ENCODE data around the gene ASB15. TPM values are rescaled to one million over a fixed set of nuclear protein-coding genes. Genes with fewer than 3 reads are reported as not detected.

Gene ASB15
- total and polyA plus RNA-seq, 2 donors from 2014 or later = 1.8 TPM; not detected in 1

DNA sequence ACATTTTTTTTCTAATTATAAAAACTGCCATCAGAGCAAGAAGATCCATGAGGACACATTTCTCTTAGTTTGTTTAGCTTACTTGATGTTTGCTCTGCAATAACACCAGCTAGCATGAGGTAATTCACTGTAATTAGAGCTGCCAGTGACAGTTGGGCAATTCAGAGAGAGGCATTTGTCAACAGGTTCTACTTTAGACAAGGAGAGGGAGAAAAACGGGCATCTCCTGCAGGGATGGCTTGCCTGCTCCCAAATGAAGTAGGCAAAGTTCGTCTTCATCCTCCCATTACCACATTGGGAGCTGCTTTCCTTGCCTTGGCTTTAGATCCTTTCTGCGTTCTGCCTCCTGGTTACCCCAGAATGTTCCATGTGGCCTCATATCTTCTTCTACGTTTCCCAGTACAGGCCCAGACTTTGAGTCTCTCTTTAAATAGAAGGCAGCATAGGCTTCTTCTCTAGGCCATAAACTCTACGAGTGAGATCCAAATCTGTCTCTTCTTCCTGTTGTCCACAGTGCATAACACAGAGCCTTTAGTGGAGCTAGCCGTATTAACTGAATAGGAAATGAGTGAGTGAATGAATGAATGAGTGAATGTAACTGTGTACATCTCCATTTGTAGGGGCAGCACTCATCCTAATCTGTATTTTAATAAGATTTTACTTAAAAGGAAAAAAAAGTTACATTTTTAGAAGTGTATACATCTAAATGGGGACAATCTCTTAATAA, 21.2 kb downstream of the ASB15 start:
- peak in 3 of 5 donors; percentile 23 to 62 (median 58) for DNase-seq
- no peaks in the 10 kb centered on the region for H3K27me3 ChIP-seq (ENCODE audit: control insufficient read depth, insufficient read depth, low read length)
- H3K9me3 ChIP-seq (ENCODE audit: control insufficient read depth in 2 of 3, insufficient read depth in 1 of 3, low read length in 3 of 3) = no peaks in the 10 kb centered on the region
- no peak overlapping the region for H3K27ac ChIP-seq (ENCODE audit: low read depth in 2 of 2, low read length in 2 of 2)
- no peak for TF ChIP-seq CTCF (IDR thresholded peaks at IDR 0.05; ENCODE audit: borderline replicate concordance, extremely low read depth, insufficient read depth)
- H3K4me3 ChIP-seq (ENCODE audit: low read length in 3 of 3) = no peak overlapping the region
- intact Hi-C loops (cut with DNase I) = no loop called here
- H3K9ac ChIP-seq (ENCODE audit: low read length in 3 of 3) = no peak overlapping the region
- no peak for FAIRE-seq
- no peaks in the 10 kb centered on the region for H3K36me3 ChIP-seq (ENCODE audit: control insufficient read depth in 2 of 3, insufficient read depth in 3 of 3, low read length in 3 of 3)
- no peaks in the 10 kb centered on the region for H3K4me1 ChIP-seq (ENCODE audit: control insufficient read depth in 2 of 3, insufficient read depth in 2 of 3, low read depth in 1 of 3, low read length in 3 of 3)

DNA sequence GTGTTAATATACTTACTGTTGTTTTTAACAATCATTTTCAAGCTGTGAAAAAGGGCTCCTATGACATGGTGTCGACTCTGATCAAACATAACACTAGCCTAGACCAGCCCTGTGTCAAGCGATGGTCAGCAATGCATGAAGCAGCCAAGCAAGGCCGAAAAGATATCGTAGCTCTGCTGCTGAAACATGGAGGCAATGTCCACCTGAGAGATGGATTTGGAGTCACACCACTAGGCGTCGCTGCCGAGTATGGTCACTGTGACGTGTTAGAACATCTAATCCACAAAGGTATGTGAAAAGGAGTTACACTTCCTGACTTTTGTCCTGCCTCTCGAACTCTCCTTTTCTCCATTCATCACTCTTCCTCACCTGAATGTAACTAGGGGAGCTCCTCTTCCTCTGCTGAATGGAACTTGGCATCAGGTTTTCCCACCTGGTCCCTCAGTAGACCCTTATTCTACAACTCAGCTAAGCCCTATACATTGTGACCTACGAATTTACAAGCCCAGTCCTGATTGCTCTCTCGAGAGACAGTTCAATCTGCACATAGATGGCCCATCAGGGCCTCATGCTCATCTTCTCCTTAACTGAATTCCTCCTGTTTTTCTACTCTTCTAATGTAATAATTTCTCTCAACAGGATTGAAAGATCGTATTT, 23.0 kb downstream of the ASB15 start:
- Histone ChIP-seq H3K27me3 (ENCODE audit: control insufficient read depth, insufficient read depth, low read length) (no peaks in the 10 kb centered on the region), H3K4me1 (ENCODE audit: control insufficient read depth in 2 of 3, insufficient read depth in 2 of 3, low read depth in 1 of 3, low read length in 3 of 3) (no peaks in the 10 kb centered on the region), H3K27ac (ENCODE audit: low read depth in 2 of 2, low read length in 2 of 2) (no peak overlapping the region), H3K9ac (ENCODE audit: low read length in 3 of 3) (no peak overlapping the region), H3K9me3 (ENCODE audit: control insufficient read depth in 2 of 3, insufficient read depth in 1 of 3, low read length in 3 of 3) (no peaks in the 10 kb centered on the region), H3K36me3 (ENCODE audit: control insufficient read depth in 2 of 3, insufficient read depth in 3 of 3, low read length in 3 of 3) (no peaks in the 10 kb centered on the region), H3K4me3 (ENCODE audit: low read length in 3 of 3) (no peak overlapping the region)
- FAIRE-seq (no peak), DNase-seq (no peak)
- intact Hi-C loops (cut with DNase I) = no loop called here
- TF ChIP-seq CTCF (IDR thresholded peaks at IDR 0.05; ENCODE audit: borderline replicate concordance, extremely low read depth, insufficient read depth) = peak; percentile 34

DNA sequence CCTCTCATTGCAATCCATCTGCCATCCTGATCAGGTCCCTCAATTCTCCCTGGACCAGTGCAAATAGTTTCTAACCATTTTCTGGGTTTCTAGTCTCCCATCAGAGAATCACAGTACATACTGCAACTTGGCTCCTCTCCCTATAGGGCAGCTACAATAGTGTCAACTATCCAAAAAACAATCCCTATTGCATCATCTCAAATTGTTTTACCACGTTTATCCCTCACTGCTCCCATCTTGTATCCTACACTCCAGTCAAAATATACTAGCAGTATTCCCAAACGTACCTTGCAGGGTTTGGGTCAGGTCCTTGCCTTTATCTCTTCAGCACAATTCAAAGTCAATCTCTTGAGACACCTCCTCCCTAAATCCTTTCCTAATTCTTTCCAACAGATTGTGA, 23.6 kb downstream of the ASB15 start:
- Histone ChIP-seq H3K4me1 (ENCODE audit: control insufficient read depth in 2 of 3, insufficient read depth in 2 of 3, low read depth in 1 of 3, low read length in 3 of 3) (no peaks in the 10 kb centered on the region), H3K9me3 (ENCODE audit: control insufficient read depth in 2 of 3, insufficient read depth in 1 of 3, low read length in 3 of 3) (no peaks in the 10 kb centered on the region), H3K36me3 (ENCODE audit: control insufficient read depth in 2 of 3, insufficient read depth in 3 of 3, low read length in 3 of 3) (no peaks in the 10 kb centered on the region), H3K27me3 (ENCODE audit: control insufficient read depth, insufficient read depth, low read length) (no peaks in the 10 kb centered on the region), H3K9ac (ENCODE audit: low read length in 3 of 3) (no peak overlapping the region), H3K4me3 (ENCODE audit: low read length in 3 of 3) (no peak overlapping the region), H3K27ac (ENCODE audit: low read depth in 2 of 2, low read length in 2 of 2) (no peak overlapping the region)
- no peak for TF ChIP-seq CTCF (IDR thresholded peaks at IDR 0.05; ENCODE audit: borderline replicate concordance, extremely low read depth, insufficient read depth)
- intact Hi-C loops (cut with DNase I) = no loop called here
- no peak for FAIRE-seq
- DNase-seq = no peak

Measured in kidney (tissue), 14 donors.